ENCODE results near the gene TMOD2.
"Not testable (repeated sequence)": the region's sequence is repeated elsewhere in the genome, so short reads cannot be mapped to it uniquely, and the experiment has no call there.

The TMOD2 gene

DNA sequence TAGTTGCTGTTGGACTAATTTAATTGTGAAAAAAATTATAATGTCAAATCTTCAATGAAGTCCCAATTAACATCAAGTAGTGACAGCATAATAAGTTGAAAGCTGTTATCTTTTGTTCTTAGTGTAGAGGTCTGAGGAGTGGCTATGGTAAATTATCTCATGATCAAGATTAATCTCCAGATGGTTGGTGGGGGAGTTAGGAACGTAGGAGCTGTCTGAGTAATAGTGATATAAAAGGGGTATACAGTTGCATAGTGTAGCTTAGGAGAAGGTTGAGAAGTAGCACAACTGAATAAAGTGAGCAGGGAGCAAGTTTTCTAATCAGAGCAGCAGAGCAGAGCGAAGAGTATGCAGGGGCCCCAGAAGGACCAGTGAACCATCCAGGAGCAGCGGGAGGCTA, 19.5 kb downstream of the TMOD2 start:
- no peak for DNase-seq (ENCODE audit: low read depth in 3 of 3)

- DNase-seq (ENCODE audit: low read depth in 3 of 3), result no peak
These were observed 20.4 kb downstream of the TMOD2 start for GRCh38 chr15:51771773-51772172.

DNA sequence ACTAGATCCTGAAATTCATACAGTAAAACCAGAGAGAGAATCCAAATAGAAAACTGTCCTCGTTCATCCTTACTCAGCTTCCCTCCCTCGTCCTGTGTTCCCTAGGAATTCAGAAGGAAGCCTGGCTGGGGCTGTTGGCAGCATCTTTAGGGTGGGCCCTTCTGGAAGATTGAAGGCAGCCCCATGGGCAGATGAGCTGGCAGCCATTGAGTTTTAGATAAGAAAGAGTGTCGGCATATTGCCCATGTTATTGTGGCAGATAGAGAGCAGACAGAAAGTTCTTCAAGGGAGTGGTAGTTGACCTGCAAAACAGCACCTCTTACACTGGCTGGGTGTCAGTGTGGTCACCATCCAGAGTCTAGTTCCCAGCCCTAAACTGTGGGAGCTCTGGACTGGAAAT, 23.5 kb downstream of the TMOD2 start:
- no peak for DNase-seq (ENCODE audit: low read depth in 3 of 3)

GRCh38 chr15:51775967-51776816, 24.8 kb downstream of the TMOD2 start:
- peak in 2 of 3 experiments; percentile 25 to 32 for DNase-seq (ENCODE audit: low read depth in 3 of 3)

- DNase-seq (ENCODE audit: low read depth in 3 of 3), result peak; percentile 25 to 63 (median 42)
These were observed 25.7 kb downstream of the TMOD2 start for GRCh38 chr15:51776952-51777569.

DNA sequence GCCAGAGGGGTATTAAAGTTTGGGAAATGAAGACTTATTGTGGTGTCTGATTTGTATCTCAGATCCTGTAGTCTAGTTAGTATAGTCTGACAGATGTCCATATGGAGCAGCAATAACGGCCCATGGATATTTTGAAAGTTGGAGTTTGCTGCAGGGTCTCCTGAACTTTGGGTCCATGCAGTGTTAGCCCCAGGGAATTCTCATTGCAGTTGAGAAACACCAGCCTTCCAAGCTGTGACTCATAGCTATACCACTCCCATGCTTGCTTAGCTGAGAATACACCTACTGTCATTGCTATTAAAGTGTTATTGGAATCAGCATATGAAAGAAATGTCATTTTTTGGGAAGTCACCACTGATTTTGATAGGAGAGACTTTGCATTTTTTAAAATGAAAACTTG, 29.2 kb downstream of the TMOD2 start:
- no peak for DNase-seq (ENCODE audit: low read depth in 3 of 3)

- no peak for DNase-seq (ENCODE audit: low read depth in 3 of 3)
These were observed 30.1 kb downstream of the TMOD2 start for GRCh38 chr15:51781506-51781905.

DNA sequence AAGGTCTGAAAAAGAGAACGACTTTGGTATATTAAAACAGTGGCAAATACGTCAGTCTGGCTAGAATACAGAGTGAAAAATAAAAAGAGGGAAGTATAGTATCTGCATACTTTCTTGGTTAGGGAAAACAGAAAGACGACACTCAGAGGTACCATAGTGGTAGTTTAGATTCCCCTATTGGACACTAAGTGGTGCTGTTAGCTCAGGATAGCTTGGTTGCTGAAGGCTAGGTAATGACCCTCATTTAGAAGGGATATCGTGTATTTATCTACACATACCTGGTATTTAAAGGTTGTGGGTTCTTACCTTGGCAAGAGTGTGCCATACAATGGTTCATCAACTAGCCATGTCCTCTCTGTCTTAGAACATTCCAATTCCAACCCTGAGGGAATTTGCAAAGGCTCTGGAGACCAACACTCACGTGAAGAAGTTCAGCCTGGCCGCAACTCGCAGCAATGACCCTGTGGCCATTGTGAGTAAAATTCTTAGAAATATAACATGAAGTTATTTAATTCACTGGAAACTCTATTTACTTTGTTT, 31.0 kb downstream of the TMOD2 start:
- no peak for DNase-seq (ENCODE audit: low read depth in 3 of 3)

GRCh38 chr15:51783967-51784366, 32.6 kb downstream of the TMOD2 start:
- no peak for DNase-seq (ENCODE audit: low read depth in 3 of 3)

DNA sequence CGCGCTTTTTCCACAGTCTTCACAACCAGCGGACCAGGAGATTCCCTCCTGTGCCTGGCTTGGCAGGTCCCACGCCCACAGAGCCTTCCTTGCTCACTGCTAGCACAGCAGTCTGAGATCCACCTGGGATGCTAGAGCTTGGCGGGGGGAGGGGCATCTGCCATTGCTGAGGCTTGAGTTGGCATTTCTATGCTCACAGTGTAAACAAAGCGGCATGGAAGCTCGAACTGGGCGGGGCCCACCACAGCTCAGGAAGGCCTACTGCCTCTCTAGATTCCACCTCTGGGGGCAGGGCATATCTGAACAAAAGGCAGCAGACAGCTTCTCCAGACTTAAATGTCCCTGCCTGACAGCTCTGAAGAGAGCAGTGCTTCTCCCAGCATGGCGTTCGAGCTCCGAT, 35.7 kb downstream of the TMOD2 start:
- DNase-seq (ENCODE audit: low read depth in 3 of 3), result not testable (repeated sequence)

GRCh38 chr15:51792474-51792873, 41.1 kb downstream of the TMOD2 start:
- not testable (repeated sequence) for DNase-seq (ENCODE audit: low read depth in 3 of 3)

GRCh38 chr15:51793521-51794305, 42.3 kb downstream of the TMOD2 start:
- no peak for DNase-seq (ENCODE audit: low read depth in 3 of 3)

GRCh38 chr15:51796847-51797401, 45.5 kb downstream of the TMOD2 start:
- DNase-seq (ENCODE audit: low read depth in 3 of 3), result no peak

GRCh38 chr15:51798281-51798680, 46.9 kb downstream of the TMOD2 start:
- DNase-seq (ENCODE audit: low read depth in 3 of 3), result no peak

- no peak for DNase-seq (ENCODE audit: low read depth in 3 of 3)
These were observed 48.2 kb downstream of the TMOD2 start for GRCh38 chr15:51799282-51800252.

DNA sequence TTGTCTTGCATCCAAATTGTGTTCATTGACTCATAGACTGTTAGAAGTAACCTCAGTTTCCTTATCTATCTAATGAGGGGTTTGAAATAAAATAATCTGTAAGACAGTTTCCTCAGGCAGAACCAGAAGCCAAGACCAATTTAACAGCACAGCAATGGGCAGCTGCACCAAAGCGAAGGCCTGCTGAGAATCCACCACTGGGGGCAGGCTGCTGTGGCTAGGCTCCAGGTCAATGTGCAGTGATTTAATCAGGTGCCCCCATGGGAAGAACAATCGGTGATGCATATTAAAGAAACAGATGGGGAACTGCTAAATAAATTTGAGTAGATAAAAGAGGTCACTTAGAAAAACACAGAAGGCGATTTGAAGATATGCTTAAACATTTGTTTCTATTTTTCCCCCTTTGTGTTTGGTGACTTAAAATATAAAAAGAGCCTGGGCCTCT, 50.0 kb downstream of the TMOD2 start:
- no peak for DNase-seq (ENCODE audit: low read depth in 3 of 3)

DNA sequence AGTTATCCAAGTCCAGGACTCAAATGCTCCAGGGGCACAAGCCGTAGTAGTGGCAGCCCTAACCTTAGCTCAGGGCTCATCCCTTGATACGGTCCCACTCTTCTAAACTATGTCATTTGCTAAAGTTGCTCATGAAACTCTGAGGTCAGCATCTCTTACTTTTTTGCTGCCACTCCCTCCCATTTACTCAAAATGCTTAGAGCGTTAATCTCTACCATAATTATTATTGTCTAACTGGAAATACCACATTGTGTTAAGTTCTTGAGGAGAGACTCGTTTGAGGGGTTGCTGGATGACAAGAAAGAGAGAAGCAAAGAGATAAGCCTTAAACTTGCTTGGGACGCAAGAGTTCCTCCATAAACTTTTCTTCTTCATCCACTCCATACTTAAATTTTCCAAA, 51.2 kb downstream of the TMOD2 start:
- DNase-seq (ENCODE audit: low read depth in 3 of 3), result no peak

DNA sequence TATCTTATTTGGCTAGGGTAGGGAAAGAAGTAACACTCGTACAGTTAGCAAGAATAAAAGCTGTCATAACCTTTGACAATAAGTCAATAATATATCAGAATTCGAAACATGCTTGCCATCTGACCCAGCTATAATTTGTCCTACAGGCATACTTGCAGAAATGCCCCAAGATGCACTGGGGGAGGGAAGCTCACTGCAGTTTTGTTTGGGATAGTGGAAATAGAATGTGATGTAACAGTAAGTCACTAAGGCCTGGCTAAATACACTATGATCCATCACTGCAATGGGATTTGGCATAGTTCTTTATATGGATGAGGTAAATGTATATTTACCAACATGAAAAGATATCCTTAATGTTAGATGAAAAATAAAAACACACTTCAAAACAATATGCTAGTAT, 52.6 kb downstream of the TMOD2 start:
- no peak for DNase-seq (ENCODE audit: low read depth in 3 of 3)

DNA sequence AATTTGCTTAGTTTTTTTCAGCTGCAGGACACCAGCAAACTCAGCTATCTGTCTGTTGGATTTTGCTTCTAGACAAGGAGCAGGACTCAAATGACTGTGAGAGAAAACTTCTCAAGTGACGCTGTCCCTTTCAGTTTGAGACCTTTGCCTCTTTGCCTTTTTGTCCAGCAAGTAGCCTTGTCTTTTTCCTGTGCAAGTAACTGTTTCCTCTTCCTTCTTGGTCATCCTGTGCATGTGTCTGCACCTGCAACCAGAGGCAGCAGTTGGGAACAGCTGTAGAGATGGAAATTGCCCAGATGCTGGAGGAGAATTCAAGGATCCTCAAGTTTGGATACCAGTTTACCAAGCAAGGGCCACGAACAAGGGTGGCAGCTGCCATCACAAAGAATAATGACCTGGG, 54.7 kb downstream of the TMOD2 start:
- DNase-seq (ENCODE audit: low read depth in 3 of 3), result no peak

DNA sequence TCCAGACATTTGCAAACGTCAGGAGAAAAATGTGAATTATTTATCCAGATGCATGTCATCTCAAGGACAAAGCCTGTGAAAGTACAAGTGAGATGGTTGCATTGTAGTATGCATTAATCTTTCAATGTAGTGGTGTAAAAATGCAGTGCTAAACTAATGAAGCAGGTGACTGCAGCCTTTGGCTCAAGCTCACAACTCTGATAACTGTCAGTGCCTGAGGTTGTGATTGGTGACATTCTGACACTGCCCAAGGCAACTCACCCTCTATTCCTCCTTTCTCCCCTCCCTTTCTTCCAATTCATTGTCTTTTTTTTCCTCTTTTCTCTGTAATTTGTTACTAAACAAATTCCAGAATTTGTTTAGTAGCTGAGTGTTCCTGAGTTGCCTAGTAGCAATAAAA, 58.1 kb downstream of the TMOD2 start:
- DNase-seq (ENCODE audit: low read depth in 3 of 3), result no peak

DNA sequence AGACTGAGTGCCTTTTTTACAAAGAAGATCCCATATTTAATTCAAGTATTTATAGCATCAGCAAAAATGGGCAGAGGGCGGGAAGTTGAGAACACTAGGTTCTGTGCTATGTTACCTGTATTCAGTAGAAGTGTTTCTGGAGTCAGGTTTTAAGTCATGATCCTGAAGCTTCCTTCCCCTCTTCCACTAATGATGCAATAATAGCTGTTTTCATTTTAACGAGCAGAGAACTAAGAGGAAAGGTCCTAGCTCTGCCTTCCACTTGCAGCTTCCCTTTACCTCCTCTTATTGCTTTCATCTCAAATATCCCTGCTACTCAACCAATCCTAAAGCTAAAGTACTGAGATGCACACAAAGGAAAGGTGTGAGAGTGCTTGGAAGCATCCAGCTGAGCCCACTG, 61.2 kb downstream of the TMOD2 start:
- no peak for DNase-seq (ENCODE audit: low read depth in 3 of 3)
